ENCODE data around the gene PKP3. TPM values are rescaled to one million over a fixed set of nuclear protein-coding genes. Genes with fewer than 3 reads are reported as not detected.

Gene PKP3
- polyA plus RNA-seq, 4 donors = 72.5 to 152 (median 111) TPM

DNA sequence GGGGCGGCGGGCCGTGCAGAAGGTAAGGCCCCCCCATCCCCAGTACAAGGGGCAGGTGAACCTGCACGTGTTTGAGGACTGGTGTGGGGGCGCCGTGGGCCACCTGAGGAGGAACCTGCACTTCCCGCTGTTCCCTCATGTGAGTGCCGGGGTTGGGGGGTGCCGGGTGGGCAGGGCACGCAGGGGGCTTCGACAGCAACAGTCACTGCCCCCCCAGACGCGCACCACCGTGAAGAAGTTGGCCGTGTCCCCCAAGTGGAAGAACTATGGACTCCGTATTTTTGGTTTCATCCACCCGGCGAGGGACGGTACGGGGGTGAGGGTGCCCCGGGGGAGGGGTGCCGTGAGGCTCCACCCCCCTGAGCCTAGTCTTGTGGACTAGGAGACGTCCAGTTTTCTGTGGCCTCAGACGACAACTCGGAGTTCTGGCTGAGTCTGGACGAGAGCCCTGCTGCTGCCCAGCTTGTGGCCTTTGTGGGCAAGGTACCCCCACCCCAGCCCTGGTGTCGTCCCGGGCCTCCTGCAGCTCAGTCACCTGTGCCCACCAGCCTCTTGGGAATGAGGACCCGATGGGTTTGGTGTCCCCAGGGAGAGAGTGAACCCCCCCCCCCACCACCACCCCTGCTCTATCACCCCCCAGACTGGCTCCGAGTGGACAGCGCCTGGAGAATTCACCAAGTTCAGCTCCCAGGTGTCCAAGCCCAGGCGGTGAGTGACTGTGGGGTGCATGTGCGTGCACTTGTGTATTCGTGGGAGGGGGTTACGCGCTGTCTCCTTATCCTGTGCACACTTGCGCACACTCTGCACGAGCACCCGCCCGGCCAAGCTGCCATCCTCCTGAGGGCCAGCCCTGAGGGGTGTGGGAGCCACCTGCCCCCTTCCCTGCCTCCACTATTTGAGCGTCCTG is 20.9 kb upstream of the PKP3 start:
- H3K9me3 ChIP-seq (ENCODE audit: control insufficient read depth in 2 of 2, insufficient read depth in 1 of 2, low read depth in 1 of 2, low read length in 1 of 2) = peaks cover 0 to 7% of the 10 kb centered on the region in 2 donors
- FAIRE-seq = no peak
- peaks cover 0 to 16% (median 0%) of the 10 kb centered on the region in 3 donors for H3K36me3 ChIP-seq (ENCODE audit: control insufficient read depth in 3 of 3, insufficient read depth in 2 of 3, low read depth in 1 of 3, low read length in 3 of 3)
- DNase-seq = no peak
- H3K27me3 ChIP-seq (ENCODE audit: control insufficient read depth in 3 of 3, insufficient read depth in 3 of 3, low read length in 3 of 3) = peaks cover 0 to 14% (median 5%) of the 10 kb centered on the region in 3 donors
- 69 to 88% (median 77%) methylated on average over 40 to 41 of the region's 41 CpGs for WGBS, 3 donors
- peaks cover 0 to 6% (median 0%) of the 10 kb centered on the region in 3 donors for H3K4me1 ChIP-seq (ENCODE audit: control insufficient read depth in 3 of 3, insufficient read depth in 2 of 3, low read depth in 1 of 3, low read length in 2 of 3)
- H3K4me3 ChIP-seq (ENCODE audit: low read depth in 1 of 3, low read length in 3 of 3) = no peak overlapping the region
- H3K27ac ChIP-seq (ENCODE audit: low read depth in 1 of 3, low read length in 2 of 3) = no peak overlapping the region

DNA sequence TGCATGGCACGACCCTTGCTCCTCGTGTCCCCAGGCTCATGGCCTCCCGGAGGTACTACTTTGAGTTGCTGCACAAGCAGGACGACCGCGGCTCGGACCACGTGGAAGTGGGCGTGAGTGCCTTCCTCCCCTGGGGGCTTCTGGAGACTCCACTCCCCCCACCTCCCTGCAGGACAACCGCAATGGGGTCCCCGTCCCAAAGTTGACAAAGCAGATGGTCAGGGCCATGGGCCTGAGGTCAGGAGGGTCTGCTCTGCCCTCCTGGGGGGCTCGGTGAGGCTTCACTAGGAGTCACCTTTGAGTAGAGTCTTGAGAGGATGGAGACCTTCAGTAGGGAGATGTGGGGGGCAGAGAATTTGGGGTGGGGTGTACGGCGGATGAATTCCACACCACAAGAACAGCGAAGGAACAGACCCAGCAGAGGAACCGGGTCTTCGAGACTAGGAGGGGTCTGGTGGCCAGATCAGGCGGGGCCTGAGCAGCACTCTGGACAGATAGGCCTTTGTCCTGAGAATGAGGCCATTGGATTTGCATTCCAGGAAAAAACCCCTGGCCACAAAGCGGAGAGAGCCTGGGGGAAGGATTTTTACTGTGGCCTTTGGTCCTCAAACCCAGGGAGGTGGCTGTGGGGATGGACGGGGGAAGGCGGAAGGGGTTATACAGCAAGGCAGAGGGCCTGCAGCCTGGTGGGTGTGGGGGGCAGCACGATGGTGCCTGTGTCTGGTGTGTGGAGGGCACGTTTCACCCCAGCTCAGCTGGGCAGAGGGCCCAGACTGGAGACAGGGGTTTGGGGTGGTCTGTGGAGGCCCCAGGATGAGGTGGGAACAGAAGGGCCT is 20.1 kb upstream of the PKP3 start:
- Histone ChIP-seq H3K9me3 (ENCODE audit: control insufficient read depth in 2 of 2, insufficient read depth in 1 of 2, low read depth in 1 of 2, low read length in 1 of 2) (peaks cover 0 to 7% of the 10 kb centered on the region in 2 donors), H3K4me3 (ENCODE audit: low read depth in 1 of 3, low read length in 3 of 3) (no peak overlapping the region), H3K4me1 (ENCODE audit: control insufficient read depth in 3 of 3, insufficient read depth in 2 of 3, low read depth in 1 of 3, low read length in 2 of 3) (no peaks in the 10 kb centered on the region), H3K36me3 (ENCODE audit: control insufficient read depth in 3 of 3, insufficient read depth in 2 of 3, low read depth in 1 of 3, low read length in 3 of 3) (peaks cover 0 to 18% (median 0%) of the 10 kb centered on the region in 3 donors), H3K27me3 (ENCODE audit: control insufficient read depth in 3 of 3, insufficient read depth in 3 of 3, low read length in 3 of 3) (peaks cover 0 to 6% (median 0%) of the 10 kb centered on the region in 3 donors), H3K27ac (ENCODE audit: low read depth in 1 of 3, low read length in 2 of 3) (no peak overlapping the region)
- FAIRE-seq (no peak), DNase-seq (no peak)
- 79 to 86% (median 79%) methylated on average over 23 of the region's 23 CpGs for WGBS, 3 donors

- peaks cover 0 to 7% of the 10 kb centered on the region in 2 donors for H3K9me3 ChIP-seq (ENCODE audit: control insufficient read depth in 2 of 2, insufficient read depth in 1 of 2, low read depth in 1 of 2, low read length in 1 of 2)
- no peak for FAIRE-seq
- H3K27me3 ChIP-seq (ENCODE audit: control insufficient read depth in 3 of 3, insufficient read depth in 3 of 3, low read length in 3 of 3) = peaks cover 0 to 4% (median 2%) of the 10 kb centered on the region in 3 donors
- H3K36me3 ChIP-seq (ENCODE audit: control insufficient read depth in 3 of 3, insufficient read depth in 2 of 3, low read depth in 1 of 3, low read length in 3 of 3) = peaks cover 0 to 19% (median 0%) of the 10 kb centered on the region in 3 donors
- 79 to 93% (median 85%) methylated on average over 39 to 41 of the region's 41 CpGs for WGBS, 3 donors
- H3K4me1 ChIP-seq (ENCODE audit: control insufficient read depth in 3 of 3, insufficient read depth in 2 of 3, low read depth in 1 of 3, low read length in 2 of 3) = no peaks in the 10 kb centered on the region
- no peak overlapping the region for H3K4me3 ChIP-seq (ENCODE audit: low read depth in 1 of 3, low read length in 3 of 3)
- H3K27ac ChIP-seq (ENCODE audit: low read depth in 1 of 3, low read length in 2 of 3) = no peak overlapping the region
- DNase-seq = no peak
Observed at GRCh38 chr11:375065-376025, 18.7 kb upstream of the PKP3 start.

GRCh38 chr11:376531-377173 is 17.4 kb upstream of the PKP3 start:
- FAIRE-seq (no peak), DNase-seq (no peak)
- peaks cover 0 to 7% of the 10 kb centered on the region in 2 donors for H3K9me3 ChIP-seq (ENCODE audit: control insufficient read depth in 2 of 2, insufficient read depth in 1 of 2, low read depth in 1 of 2, low read length in 1 of 2)
- H3K4me1 ChIP-seq (ENCODE audit: control insufficient read depth in 3 of 3, insufficient read depth in 2 of 3, low read depth in 1 of 3, low read length in 2 of 3) = no peaks in the 10 kb centered on the region
- 91 to 95% (median 94%) methylated on average over 43 to 70 of the region's 70 CpGs for WGBS, 3 donors
- H3K27me3 ChIP-seq (ENCODE audit: control insufficient read depth in 3 of 3, insufficient read depth in 3 of 3, low read length in 3 of 3) = peaks cover 0 to 4% (median 0%) of the 10 kb centered on the region in 3 donors
- H3K4me3 ChIP-seq (ENCODE audit: low read depth in 1 of 3, low read length in 3 of 3) = no peak overlapping the region
- peaks cover 0 to 25% (median 0%) of the 10 kb centered on the region in 3 donors for H3K36me3 ChIP-seq (ENCODE audit: control insufficient read depth in 3 of 3, insufficient read depth in 2 of 3, low read depth in 1 of 3, low read length in 3 of 3)
- H3K27ac ChIP-seq (ENCODE audit: low read depth in 1 of 3, low read length in 2 of 3) = no peak overlapping the region

DNA sequence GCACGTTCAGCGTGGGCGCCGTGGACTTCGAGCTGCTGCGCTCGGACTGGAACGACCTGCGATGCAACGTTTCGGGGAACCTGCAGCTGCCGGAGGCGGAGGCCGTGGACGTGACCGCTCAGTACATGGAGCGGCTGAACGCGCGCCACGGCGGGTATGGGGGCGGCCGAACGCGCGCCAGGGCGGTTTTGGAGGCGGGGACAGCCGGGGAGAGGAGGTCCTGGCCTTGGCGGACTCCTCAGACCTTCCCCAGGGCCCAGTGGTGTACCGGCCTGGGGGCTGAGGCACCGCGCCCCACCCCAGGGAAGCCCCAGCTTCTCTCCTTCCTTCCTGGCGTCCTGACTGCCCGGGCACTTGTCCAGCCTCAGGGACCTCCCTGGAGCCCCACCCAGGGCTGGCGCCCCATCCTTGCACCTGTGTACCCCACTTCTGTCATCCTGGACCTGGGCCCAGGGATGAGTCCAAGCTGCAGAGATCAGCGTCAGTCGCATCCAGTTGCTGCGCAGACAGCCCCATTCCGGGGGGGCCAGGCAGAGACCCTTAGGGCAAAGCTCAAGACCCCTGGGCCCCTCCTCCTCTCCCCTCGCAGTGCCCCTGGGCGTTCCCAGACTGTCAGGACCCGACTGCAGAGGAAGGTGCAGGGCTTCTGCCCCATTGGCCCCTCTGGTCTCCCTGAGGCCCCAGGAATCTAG is 16.7 kb upstream of the PKP3 start:
- no peak overlapping the region for H3K27ac ChIP-seq (ENCODE audit: low read depth in 1 of 3, low read length in 2 of 3)
- FAIRE-seq (no peak), DNase-seq (no peak)
- peaks cover 0 to 7% of the 10 kb centered on the region in 2 donors for H3K9me3 ChIP-seq (ENCODE audit: control insufficient read depth in 2 of 2, insufficient read depth in 1 of 2, low read depth in 1 of 2, low read length in 1 of 2)
- H3K4me3 ChIP-seq (ENCODE audit: low read depth in 1 of 3, low read length in 3 of 3) = no peak overlapping the region
- WGBS, 3 donors = 74 to 90% (median 78%) methylated on average over 32 to 44 of the region's 44 CpGs
- H3K27me3 ChIP-seq (ENCODE audit: control insufficient read depth in 3 of 3, insufficient read depth in 3 of 3, low read length in 3 of 3) = peaks cover 0 to 4% (median 0%) of the 10 kb centered on the region in 3 donors
- H3K4me1 ChIP-seq (ENCODE audit: control insufficient read depth in 3 of 3, insufficient read depth in 2 of 3, low read depth in 1 of 3, low read length in 2 of 3) = no peaks in the 10 kb centered on the region
- peaks cover 0 to 22% (median 0%) of the 10 kb centered on the region in 3 donors for H3K36me3 ChIP-seq (ENCODE audit: control insufficient read depth in 3 of 3, insufficient read depth in 2 of 3, low read depth in 1 of 3, low read length in 3 of 3)

DNA sequence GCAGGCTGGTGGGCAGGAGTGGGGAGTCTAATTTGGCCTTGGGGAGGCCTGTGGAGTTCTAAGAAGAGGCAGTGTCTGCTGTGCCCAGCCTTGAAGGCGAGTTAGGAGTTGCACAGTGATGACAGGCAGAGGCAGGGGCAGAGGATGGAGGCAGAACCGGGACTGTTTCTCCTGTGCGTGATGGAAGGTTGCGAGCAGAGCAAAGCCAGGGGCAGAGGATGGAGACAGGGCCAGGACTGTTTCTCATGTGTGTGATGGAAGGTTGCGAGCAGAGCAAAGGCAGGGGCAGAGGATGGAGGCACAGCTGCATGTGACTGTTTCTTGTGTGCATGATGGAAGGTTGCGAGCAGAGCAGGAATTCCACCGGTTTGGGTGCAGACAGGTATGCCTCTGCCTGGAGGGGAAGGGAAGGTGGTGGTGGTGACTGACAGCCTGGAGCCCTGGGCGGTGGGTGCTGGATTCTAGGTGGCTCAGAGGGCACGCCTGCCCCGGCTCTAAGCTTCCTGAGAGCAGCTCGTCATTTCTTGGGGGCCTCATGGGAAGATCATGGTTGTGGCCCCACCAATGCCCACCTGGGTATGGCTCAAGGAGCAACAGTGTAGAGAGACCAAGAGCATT is 16.0 kb upstream of the PKP3 start:
- Histone ChIP-seq H3K9me3 (ENCODE audit: control insufficient read depth in 2 of 2, insufficient read depth in 1 of 2, low read depth in 1 of 2, low read length in 1 of 2) (peaks cover 0 to 7% of the 10 kb centered on the region in 2 donors), H3K4me3 (ENCODE audit: low read depth in 1 of 3, low read length in 3 of 3) (no peak overlapping the region), H3K27ac (ENCODE audit: low read depth in 1 of 3, low read length in 2 of 3) (no peak overlapping the region), H3K36me3 (ENCODE audit: control insufficient read depth in 3 of 3, insufficient read depth in 2 of 3, low read depth in 1 of 3, low read length in 3 of 3) (peaks cover 0 to 20% (median 0%) of the 10 kb centered on the region in 3 donors), H3K27me3 (ENCODE audit: control insufficient read depth in 3 of 3, insufficient read depth in 3 of 3, low read length in 3 of 3) (peaks cover 0 to 4% (median 0%) of the 10 kb centered on the region in 3 donors), H3K4me1 (ENCODE audit: control insufficient read depth in 3 of 3, insufficient read depth in 2 of 3, low read depth in 1 of 3, low read length in 2 of 3) (no peaks in the 10 kb centered on the region)
- DNase-seq (no peak), FAIRE-seq (no peak)
- WGBS, 3 donors = 62 to 80% (median 64%) methylated on average over 11 of the region's 11 CpGs

All from small intestine (tissue), 7 donors.